Activated naive CD4-positive, alpha-beta T cell treated with anti-CD3 and anti-CD28 coated beads, Interleukin-2, amount 50 U/mL, for 24 hours (primary cell): ENCODE data around the gene UCP3.

ENCODE experiments used
- H3K27ac Mint-ChIP-seq: one replicate; pipeline ENCODE4 v1.8.0; 2021; ENCODE audit warnings: mild to moderate bottlenecking, mixed read lengths
- H3K27me3 Mint-ChIP-seq: one replicate; pipeline ENCODE4 v1.8.0; 2021; ENCODE audit warnings: mixed read lengths
- H3K36me3 Mint-ChIP-seq: one replicate; pipeline ENCODE4 v1.8.0; 2021; ENCODE audit warnings: mixed read lengths
- H3K4me1 Mint-ChIP-seq: one replicate; pipeline ENCODE4 v1.8.0; 2021; ENCODE audit warnings: mixed read lengths
- H3K4me3 Mint-ChIP-seq: one replicate; pipeline ENCODE4 v1.8.0; 2021; ENCODE audit warnings: mild to moderate bottlenecking, mixed read lengths
- H3K9me3 Mint-ChIP-seq: one replicate; pipeline ENCODE4 v1.8.0; 2021; ENCODE audit warnings: mixed read lengths

Gene UCP3

DNA sequence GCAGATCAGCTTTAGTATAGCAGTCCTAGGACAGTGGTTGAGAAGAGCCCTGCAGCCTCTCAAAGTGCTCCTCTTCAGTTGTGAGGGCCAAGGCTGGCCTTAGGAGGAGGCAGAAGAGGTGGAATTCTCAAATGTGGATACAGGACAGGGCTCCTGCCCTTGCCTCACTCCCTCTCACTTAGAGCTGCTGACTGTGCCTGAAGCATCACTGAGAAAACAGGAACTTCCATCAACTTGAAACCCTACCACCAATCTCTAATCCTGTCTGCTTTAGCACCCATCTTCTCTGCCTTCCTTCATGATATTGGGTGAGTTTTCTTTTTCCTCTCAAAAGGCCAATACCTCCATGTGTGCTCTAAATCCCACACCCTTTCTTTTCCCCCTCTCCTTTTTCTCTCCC, 14.4 kb upstream of the UCP3 start:
- no peak overlapping the region for H3K27ac Mint-ChIP-seq

GRCh38 chr11:74022546-74022945, 13.7 kb upstream of the UCP3 start:
- H3K9me3 Mint-ChIP-seq = no peaks in the 10 kb centered on the region
- no peak overlapping the region for H3K27ac Mint-ChIP-seq
- H3K4me3 Mint-ChIP-seq = no peak overlapping the region
- H3K4me1 Mint-ChIP-seq = peaks cover 10% of the 10 kb centered on the region
- peaks cover 11% of the 10 kb centered on the region for H3K36me3 Mint-ChIP-seq
- H3K27me3 Mint-ChIP-seq = no peaks in the 10 kb centered on the region

More for the DNA sequence above, 14.4 kb upstream of the UCP3 start:
- Mint-ChIP-seq H3K4me1 (peaks cover 10% of the 10 kb centered on the region), H3K36me3 (peaks cover 14% of the 10 kb centered on the region), H3K9me3 (no peaks in the 10 kb centered on the region), H3K4me3 (no peak overlapping the region), H3K27me3 (no peaks in the 10 kb centered on the region)

DNA sequence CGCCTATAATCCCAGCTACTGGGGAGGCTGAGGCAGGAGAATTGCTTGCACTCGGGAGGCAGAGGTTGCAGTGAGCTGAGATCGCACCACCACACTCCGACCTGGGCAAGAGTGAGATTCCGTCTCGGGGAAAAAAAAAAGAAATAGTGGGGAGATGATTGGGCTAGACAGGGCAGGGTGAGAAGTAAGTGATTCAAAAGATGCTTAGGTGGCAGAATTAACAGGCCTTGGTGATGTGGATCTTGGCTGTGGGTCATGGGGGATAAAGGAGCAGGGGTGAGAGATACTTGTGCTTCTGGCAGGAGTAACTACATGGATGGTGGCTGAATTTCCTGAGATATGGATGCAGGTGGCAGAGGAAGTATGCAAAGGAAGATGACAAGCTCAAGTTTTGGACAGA, 13.1 kb upstream of the UCP3 start:
- H3K27ac Mint-ChIP-seq = no peak overlapping the region
- no peaks in the 10 kb centered on the region for H3K27me3 Mint-ChIP-seq
- H3K4me1 Mint-ChIP-seq = peaks cover 13% of the 10 kb centered on the region
- H3K9me3 Mint-ChIP-seq = no peaks in the 10 kb centered on the region
- H3K36me3 Mint-ChIP-seq = peaks cover 14% of the 10 kb centered on the region
- no peak overlapping the region for H3K4me3 Mint-ChIP-seq

DNA sequence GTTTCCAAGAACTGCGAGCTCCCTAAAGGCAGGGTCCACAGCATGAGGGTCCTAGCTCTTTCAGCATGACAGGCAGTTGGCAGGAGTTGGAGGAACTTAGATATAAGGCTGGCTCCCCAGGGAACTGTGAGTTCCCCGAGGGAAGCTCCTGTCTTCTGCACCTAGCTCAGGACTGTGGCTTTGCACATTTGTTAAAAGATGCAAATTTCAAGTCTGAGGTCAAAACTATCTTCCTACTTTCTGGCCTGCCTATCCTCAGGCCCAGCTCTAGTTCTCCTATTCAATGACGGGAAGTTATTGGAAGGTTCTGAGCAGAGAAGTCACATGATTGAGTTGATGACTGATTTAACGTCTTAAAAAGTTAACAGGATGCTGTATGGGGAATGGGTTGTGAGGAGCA, 11.7 kb upstream of the UCP3 start:
- peaks cover 24% of the 10 kb centered on the region for H3K4me1 Mint-ChIP-seq
- no peaks in the 10 kb centered on the region for H3K27me3 Mint-ChIP-seq
- no peaks in the 10 kb centered on the region for H3K9me3 Mint-ChIP-seq
- no peak overlapping the region for H3K27ac Mint-ChIP-seq
- no peak overlapping the region for H3K4me3 Mint-ChIP-seq
- H3K36me3 Mint-ChIP-seq = peaks cover 20% of the 10 kb centered on the region

DNA sequence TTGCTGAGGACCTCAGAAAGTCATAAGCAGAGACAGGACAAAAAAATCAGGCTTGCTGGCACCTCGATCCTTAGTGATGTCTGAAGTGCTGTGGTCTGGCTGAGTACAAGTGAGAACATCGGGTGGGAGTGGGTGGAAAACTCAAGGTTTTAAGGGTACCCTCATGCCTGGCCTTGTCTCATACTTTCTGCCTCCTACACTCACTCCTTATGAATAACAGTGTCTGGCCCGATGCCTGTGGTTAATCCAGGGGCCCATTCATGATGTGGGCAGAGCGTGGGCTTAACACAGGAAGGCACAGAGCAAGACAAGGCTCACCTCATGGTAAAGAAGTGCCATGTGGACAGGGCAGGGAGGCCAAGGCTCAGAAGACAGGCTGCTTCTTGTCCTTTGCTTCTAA, 11.0 kb upstream of the UCP3 start:
- Mint-ChIP-seq H3K4me1 (peaks cover 29% of the 10 kb centered on the region), H3K9me3 (no peaks in the 10 kb centered on the region), H3K27me3 (no peaks in the 10 kb centered on the region), H3K36me3 (peaks cover 20% of the 10 kb centered on the region), H3K27ac (peak overlapping the region; percentile 23), H3K4me3 (no peak overlapping the region)

GRCh38 chr11:74019104-74019738, 10.3 kb upstream of the UCP3 start:
- Mint-ChIP-seq H3K4me3 (no peak overlapping the region), H3K9me3 (no peaks in the 10 kb centered on the region), H3K4me1 (peaks cover 35% of the 10 kb centered on the region), H3K27ac (no peak overlapping the region), H3K27me3 (no peaks in the 10 kb centered on the region), H3K36me3 (peaks cover 20% of the 10 kb centered on the region)

DNA sequence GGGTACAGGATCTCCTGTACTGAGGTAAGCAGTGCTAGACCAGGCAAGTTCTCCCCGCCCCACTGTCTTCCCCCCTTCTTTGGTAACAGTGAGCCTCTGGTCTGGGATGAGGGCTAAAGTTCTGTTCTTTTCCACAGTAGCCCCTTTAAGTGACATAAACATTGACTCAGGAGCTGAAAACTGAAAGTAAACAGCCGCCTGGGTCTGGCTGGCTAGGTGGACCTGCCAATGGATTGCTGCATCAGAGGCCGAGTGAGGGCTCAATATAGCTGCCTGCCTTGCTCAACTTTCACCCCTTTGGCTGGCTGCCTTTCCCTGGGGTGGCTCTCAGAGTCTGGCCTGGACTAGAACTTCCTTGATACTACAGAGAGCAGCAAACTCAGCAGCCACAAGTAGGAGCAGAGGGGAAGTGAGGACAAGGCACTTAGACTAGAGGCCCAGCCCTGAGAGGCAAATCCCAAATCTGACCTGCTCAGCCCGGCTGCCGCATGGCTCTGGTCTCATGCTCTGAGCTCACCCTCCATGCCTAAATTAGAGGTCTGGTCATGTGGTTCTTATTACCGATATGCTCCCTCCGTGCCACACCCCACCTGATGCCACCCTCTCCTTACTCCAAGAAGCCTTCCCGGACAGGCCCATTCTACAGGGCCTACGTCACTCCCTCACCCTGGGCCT, 9.6 kb upstream of the UCP3 start:
- no peaks in the 10 kb centered on the region for H3K27me3 Mint-ChIP-seq
- H3K36me3 Mint-ChIP-seq = peaks cover 16% of the 10 kb centered on the region
- peaks cover 36% of the 10 kb centered on the region for H3K4me1 Mint-ChIP-seq
- no peak overlapping the region for H3K27ac Mint-ChIP-seq
- H3K9me3 Mint-ChIP-seq = no peaks in the 10 kb centered on the region
- H3K4me3 Mint-ChIP-seq = no peak overlapping the region

DNA sequence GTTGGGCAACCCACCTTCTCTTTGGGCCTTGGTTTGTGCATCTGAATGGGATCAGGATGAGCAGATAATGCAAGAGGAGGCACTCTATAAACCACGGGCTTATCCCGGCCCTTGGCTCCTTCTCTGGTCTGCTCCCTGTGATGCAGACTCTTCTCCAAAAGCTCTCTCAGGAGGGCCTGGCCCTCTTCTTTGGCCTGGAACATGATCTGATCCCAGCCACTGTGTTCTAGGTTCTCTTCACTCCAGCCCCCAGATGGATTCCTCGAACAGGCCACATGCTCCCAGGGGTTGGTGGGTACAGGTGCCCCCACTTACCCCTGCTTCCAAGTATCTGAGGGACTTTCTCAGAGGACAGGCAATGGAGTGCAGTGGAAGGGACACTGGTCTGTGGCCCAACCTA, 8.7 kb upstream of the UCP3 start:
- Mint-ChIP-seq H3K4me1 (peaks cover 41% of the 10 kb centered on the region), H3K27ac (no peak overlapping the region), H3K36me3 (peaks cover 14% of the 10 kb centered on the region), H3K27me3 (no peaks in the 10 kb centered on the region), H3K9me3 (no peaks in the 10 kb centered on the region), H3K4me3 (no peak overlapping the region)

DNA sequence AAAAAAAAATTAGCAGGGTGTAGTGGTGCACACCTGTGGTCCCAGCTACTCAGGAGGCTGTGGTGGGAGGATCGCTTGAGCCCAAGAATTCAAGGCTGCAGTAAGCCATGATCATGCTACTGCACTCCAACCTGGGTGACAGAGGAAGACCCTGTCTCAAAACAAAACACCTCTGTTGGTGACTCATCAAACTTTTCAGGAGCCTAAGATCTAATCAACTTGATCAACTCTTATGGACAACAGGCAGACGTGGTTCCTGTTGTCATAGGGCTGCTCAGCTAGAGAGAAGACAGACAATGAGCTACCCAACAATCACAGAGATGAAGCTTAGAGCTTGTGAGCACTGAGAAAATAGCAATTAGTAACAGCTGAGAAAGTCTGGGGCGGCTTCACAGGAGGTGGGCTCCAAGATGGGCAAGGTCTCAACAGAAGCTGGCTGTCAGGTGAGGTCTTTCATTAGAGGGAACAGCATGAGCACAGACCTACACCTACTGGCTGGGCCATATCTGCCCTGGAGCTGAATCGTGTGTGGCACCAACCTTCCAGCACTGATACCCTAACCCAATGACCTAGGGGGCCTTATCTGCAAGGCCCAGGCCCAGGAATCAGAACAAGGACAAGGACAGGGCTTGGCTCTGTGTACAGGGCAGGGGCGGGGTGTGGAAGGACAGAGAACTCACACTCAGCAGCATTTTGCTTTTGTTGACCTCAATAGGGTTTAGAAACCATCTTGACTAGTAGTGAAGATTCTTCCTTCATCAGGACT, 7.2 kb upstream of the UCP3 start:
- Mint-ChIP-seq H3K27me3 (no peaks in the 10 kb centered on the region), H3K9me3 (no peaks in the 10 kb centered on the region), H3K36me3 (peaks cover 14% of the 10 kb centered on the region), H3K27ac (peak overlapping the region; percentile 1), H3K4me1 (peaks cover 56% of the 10 kb centered on the region), H3K4me3 (no peak overlapping the region)

GRCh38 chr11:74014880-74015279, 6.0 kb upstream of the UCP3 start:
- Mint-ChIP-seq H3K4me1 (peaks cover 68% of the 10 kb centered on the region), H3K27ac (peak overlapping the region; percentile 59), H3K27me3 (no peaks in the 10 kb centered on the region), H3K4me3 (no peak overlapping the region), H3K36me3 (peaks cover 14% of the 10 kb centered on the region), H3K9me3 (no peaks in the 10 kb centered on the region)

- peaks cover 14% of the 10 kb centered on the region for H3K36me3 Mint-ChIP-seq
Observed at GRCh38 chr11:74013141-74013540, 4.3 kb upstream of the UCP3 start.

DNA sequence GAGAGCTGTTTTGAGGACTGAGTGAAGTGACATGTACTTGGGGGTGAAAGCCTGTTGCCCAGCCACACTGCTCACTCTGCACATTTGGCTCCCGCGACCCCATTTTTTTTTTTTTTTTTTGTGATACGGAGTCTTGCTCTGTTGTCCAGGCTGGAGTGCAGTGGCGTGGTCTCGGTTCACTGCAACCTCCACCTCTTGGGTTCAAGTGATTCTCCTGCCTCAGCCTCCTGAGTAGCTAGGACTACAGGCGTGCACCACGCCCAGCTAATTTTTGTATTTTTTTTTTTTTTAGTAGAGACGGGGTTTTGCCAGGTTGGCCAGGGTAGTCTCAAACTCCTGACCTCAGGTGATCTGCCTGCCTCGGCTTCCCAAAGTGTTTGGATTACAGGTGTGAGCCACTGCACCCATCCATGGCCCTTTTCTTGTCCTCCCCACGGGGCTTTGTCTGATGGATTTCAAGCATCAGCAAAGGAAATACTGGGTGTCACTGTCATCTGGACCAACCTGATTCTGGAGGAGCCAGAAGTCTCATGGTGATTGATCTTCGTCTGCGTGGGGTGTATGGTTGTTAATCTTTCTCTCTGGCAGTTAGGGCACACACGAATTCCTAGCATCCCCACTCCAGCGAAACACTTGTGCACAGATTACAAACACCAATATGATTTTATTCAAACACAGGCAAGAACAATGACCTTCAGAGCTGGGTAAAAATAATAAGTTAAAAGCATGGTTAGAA, 3.4 kb upstream of the UCP3 start:
- H3K27me3 Mint-ChIP-seq = no peaks in the 10 kb centered on the region
- peak overlapping the region; percentile 64 for H3K4me3 Mint-ChIP-seq
- H3K27ac Mint-ChIP-seq = peak overlapping the region; percentile 35
- H3K36me3 Mint-ChIP-seq = peaks cover 14% of the 10 kb centered on the region
- H3K9me3 Mint-ChIP-seq = no peaks in the 10 kb centered on the region
- H3K4me1 Mint-ChIP-seq = peaks cover 91% of the 10 kb centered on the region

More at GRCh38 chr11:74013141-74013540, 4.3 kb upstream of the UCP3 start:
- Mint-ChIP-seq H3K27me3 (no peaks in the 10 kb centered on the region), H3K9me3 (no peaks in the 10 kb centered on the region), H3K4me3 (no peak overlapping the region), H3K27ac (no peak overlapping the region), H3K4me1 (peaks cover 83% of the 10 kb centered on the region)

- H3K36me3 Mint-ChIP-seq = peaks cover 7% of the 10 kb centered on the region
- H3K4me1 Mint-ChIP-seq = peaks cover 90% of the 10 kb centered on the region
- H3K27ac Mint-ChIP-seq = peak overlapping the region; percentile 92
- peak overlapping the region; percentile 65 for H3K4me3 Mint-ChIP-seq
- H3K27me3 Mint-ChIP-seq = no peaks in the 10 kb centered on the region
- H3K9me3 Mint-ChIP-seq = no peaks in the 10 kb centered on the region
Observed at GRCh38 chr11:74011360-74012073, 2.6 kb upstream of the UCP3 start.

DNA sequence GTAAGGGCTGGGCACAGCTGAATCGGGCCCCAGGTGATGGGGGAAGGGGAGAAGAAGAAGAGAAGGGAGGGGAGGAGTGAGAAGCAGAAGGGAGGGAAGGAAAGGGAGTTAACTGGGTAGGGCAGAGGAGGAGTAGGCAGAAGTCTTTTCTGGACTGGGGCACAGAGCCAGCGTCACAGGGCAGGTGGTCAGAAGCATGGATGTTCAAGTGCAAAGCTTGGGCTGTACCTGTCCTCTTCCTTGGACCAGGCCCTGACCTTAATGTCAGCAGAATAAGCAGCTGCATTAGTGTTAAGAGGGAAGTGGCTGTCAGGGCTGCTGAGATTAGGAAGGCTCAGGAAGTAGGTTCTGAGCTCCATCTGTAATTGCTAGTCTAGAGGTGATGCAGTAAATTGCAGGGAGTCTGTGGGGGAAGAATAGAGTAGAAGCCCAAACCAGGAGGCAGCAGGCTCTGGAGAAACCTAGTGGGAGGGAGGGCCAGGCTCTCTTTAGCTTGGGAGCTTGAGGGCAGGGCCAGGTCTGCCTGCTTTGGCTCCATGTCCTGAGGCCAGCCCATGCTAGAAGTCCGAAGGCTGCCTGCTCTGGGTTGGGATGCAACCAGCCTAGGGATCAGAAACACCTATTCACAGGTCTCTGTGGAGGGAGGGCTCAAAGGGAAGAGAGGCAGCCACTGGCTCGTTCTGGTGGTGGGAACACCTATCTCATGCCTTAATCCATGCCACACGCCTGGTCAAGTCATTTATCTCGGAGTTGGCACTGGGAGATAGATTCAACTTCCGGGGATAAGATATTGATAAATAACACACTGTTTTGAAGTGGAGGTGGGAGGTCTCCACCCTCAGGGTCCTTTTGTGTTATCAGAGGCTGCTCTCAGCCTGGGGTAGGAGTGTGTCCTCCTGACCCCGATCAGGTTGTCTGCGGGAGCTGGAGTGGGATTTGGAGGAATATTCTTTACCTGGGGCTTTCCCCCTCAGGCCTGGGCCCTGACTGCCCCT, 1.7 kb upstream of the UCP3 start:
- H3K4me1 Mint-ChIP-seq = peaks cover 91% of the 10 kb centered on the region
- peak overlapping the region; percentile 65 for H3K4me3 Mint-ChIP-seq
- no peaks in the 10 kb centered on the region for H3K27me3 Mint-ChIP-seq
- H3K9me3 Mint-ChIP-seq = no peaks in the 10 kb centered on the region
- peaks cover 2% of the 10 kb centered on the region for H3K36me3 Mint-ChIP-seq
- peak overlapping the region; percentile 92 for H3K27ac Mint-ChIP-seq
